ENCODE measurements around the gene GOSR1.
"Not testable (repeated sequence)": the region's sequence is repeated elsewhere in the genome, so short reads cannot be mapped to it uniquely, and the experiment has no call there.

GRCh38 chr17:30574806-30575205 lies 97.6 kb downstream of the GOSR1 start:
- TF ChIP-seq CTCF (IDR thresholded peaks at IDR 0.05); POLR2A (IDR thresholded peaks at IDR 0.05); POLR2AphosphoS5 (IDR thresholded peaks at IDR 0.05; ENCODE audit: insufficient read depth in 1 of 2, low read depth in 1 of 2): not testable (repeated sequence)

Data from vagina (tissue), 2 donors.